Muscle layer of colon (tissue), 2 donors: ENCODE measurements around the gene KRTAP1-3.

ENCODE experiments used
- H3K27ac ChIP-seq: one replicate; pipeline ENCODE4 v1.7.0; 2013; ENCODE audit warnings: low read depth, mild to moderate bottlenecking, low read length, moderate library complexity
- H3K27me3 ChIP-seq, 2 donors: one replicate each; pipeline ENCODE4 v1.7.0; 2013; ENCODE audit warnings: low read length in 2 of 2, mild to moderate bottlenecking in 2 of 2; ENCODE audit not compliant: insufficient read depth in 2 of 2, control insufficient read depth in 1 of 2
- H3K36me3 ChIP-seq: one replicate; pipeline ENCODE4 v1.7.0; 2013; ENCODE audit warnings: mild to moderate bottlenecking, low read length; ENCODE audit not compliant: insufficient read depth
- H3K4me1 ChIP-seq: one replicate; pipeline ENCODE4 v1.7.0; 2013; ENCODE audit warnings: mild to moderate bottlenecking, low read length; ENCODE audit not compliant: insufficient read depth
- H3K4me3 ChIP-seq, 2 donors: one replicate each; pipeline ENCODE4 v1.7.0; 2013; ENCODE audit warnings: low read length in 2 of 2, low read depth in 1 of 2, mild to moderate bottlenecking in 1 of 2, moderate library complexity in 1 of 2
- H3K9ac ChIP-seq: one replicate; pipeline ENCODE4 v1.7.0; 2013; ENCODE audit warnings: low read length
- H3K9me3 ChIP-seq: one replicate; pipeline ENCODE4 v1.7.0; 2013; ENCODE audit warnings: mild to moderate bottlenecking, low read length
- donor health status: abdominal sarcoma.
- donor health status: Adenocarcinoma of cecum.

KRTAP1-3 gene

GRCh38 chr17:41020336-41020735 lies 14.3 kb downstream of the KRTAP1-3 start:
- no peaks in the 10 kb centered on the region for H3K9me3 ChIP-seq
- H3K4me3 ChIP-seq, result no peak overlapping the region
- H3K27me3 ChIP-seq, result no peaks in the 10 kb centered on the region
- H3K9ac ChIP-seq, result no peak overlapping the region
- H3K27ac ChIP-seq, result no peak overlapping the region
- no peaks in the 10 kb centered on the region for H3K4me1 ChIP-seq
- no peaks in the 10 kb centered on the region for H3K36me3 ChIP-seq

GRCh38 chr17:41019415-41019814 lies 15.3 kb downstream of the KRTAP1-3 start:
- Histone ChIP-seq H3K27me3 (peaks cover 0 to 3% of the 10 kb centered on the region in 2 donors), H3K27ac (no peak overlapping the region), H3K36me3 (no peaks in the 10 kb centered on the region), H3K4me3 (no peak overlapping the region), H3K9ac (no peak overlapping the region), H3K4me1 (no peaks in the 10 kb centered on the region), H3K9me3 (no peaks in the 10 kb centered on the region)

GRCh38 chr17:41018541-41018940 lies 16.1 kb downstream of the KRTAP1-3 start:
- no peaks in the 10 kb centered on the region for H3K9me3 ChIP-seq
- H3K27ac ChIP-seq, result no peak overlapping the region
- no peaks in the 10 kb centered on the region for H3K4me1 ChIP-seq
- H3K27me3 ChIP-seq, result peaks cover 0 to 3% of the 10 kb centered on the region in 2 donors
- H3K9ac ChIP-seq, result no peak overlapping the region
- no peaks in the 10 kb centered on the region for H3K36me3 ChIP-seq
- no peak overlapping the region for H3K4me3 ChIP-seq

GRCh38 chr17:41016578-41017215 lies 18.0 kb downstream of the KRTAP1-3 start:
- no peak overlapping the region for H3K27ac ChIP-seq
- no peak overlapping the region for H3K4me3 ChIP-seq
- no peaks in the 10 kb centered on the region for H3K9me3 ChIP-seq
- no peak overlapping the region for H3K9ac ChIP-seq
- H3K36me3 ChIP-seq, result no peaks in the 10 kb centered on the region
- peaks cover 0 to 3% of the 10 kb centered on the region in 2 donors for H3K27me3 ChIP-seq
- no peaks in the 10 kb centered on the region for H3K4me1 ChIP-seq

- H3K9ac ChIP-seq, result no peak overlapping the region
- H3K27ac ChIP-seq, result no peak overlapping the region
- peaks cover 0 to 3% of the 10 kb centered on the region in 2 donors for H3K27me3 ChIP-seq
- H3K4me3 ChIP-seq, result no peak overlapping the region
- no peaks in the 10 kb centered on the region for H3K9me3 ChIP-seq
- H3K4me1 ChIP-seq, result no peaks in the 10 kb centered on the region
- H3K36me3 ChIP-seq, result no peaks in the 10 kb centered on the region
These were observed 19.2 kb downstream of the KRTAP1-3 start for GRCh38 chr17:41015454-41015853.

- no peaks in the 10 kb centered on the region for H3K36me3 ChIP-seq
- H3K27ac ChIP-seq, result no peak overlapping the region
- peaks cover 0 to 3% of the 10 kb centered on the region in 2 donors for H3K27me3 ChIP-seq
- no peaks in the 10 kb centered on the region for H3K4me1 ChIP-seq
- H3K9ac ChIP-seq, result no peak overlapping the region
- H3K9me3 ChIP-seq, result no peaks in the 10 kb centered on the region
- no peak overlapping the region for H3K4me3 ChIP-seq
These were observed 21.1 kb downstream of the KRTAP1-3 start for GRCh38 chr17:41013606-41014005.

- H3K27me3 ChIP-seq, result peaks cover 0 to 3% of the 10 kb centered on the region in 2 donors
- no peaks in the 10 kb centered on the region for H3K4me1 ChIP-seq
- H3K9me3 ChIP-seq, result no peaks in the 10 kb centered on the region
- no peaks in the 10 kb centered on the region for H3K36me3 ChIP-seq
- H3K9ac ChIP-seq, result no peak overlapping the region
- no peak overlapping the region for H3K27ac ChIP-seq
- no peak overlapping the region for H3K4me3 ChIP-seq
These were observed 21.5 kb downstream of the KRTAP1-3 start for GRCh38 chr17:41013181-41013580.

GRCh38 chr17:41012326-41013120 lies 22.2 kb downstream of the KRTAP1-3 start:
- Histone ChIP-seq H3K27me3 (peaks cover 0 to 3% of the 10 kb centered on the region in 2 donors), H3K9me3 (no peaks in the 10 kb centered on the region), H3K9ac (no peak overlapping the region), H3K27ac (no peak overlapping the region), H3K4me3 (no peak overlapping the region), H3K36me3 (no peaks in the 10 kb centered on the region), H3K4me1 (no peaks in the 10 kb centered on the region)

- no peak overlapping the region for H3K4me3 ChIP-seq
- no peak overlapping the region for H3K27ac ChIP-seq
- no peak overlapping the region for H3K9ac ChIP-seq
- peaks cover 0 to 3% of the 10 kb centered on the region in 2 donors for H3K27me3 ChIP-seq
- no peaks in the 10 kb centered on the region for H3K4me1 ChIP-seq
- H3K9me3 ChIP-seq, result no peaks in the 10 kb centered on the region
- no peaks in the 10 kb centered on the region for H3K36me3 ChIP-seq
These were observed 24.2 kb downstream of the KRTAP1-3 start for GRCh38 chr17:41010441-41010840.

- no peaks in the 10 kb centered on the region for H3K9me3 ChIP-seq
- no peak overlapping the region for H3K4me3 ChIP-seq
- no peaks in the 10 kb centered on the region for H3K36me3 ChIP-seq
- H3K27me3 ChIP-seq, result peaks cover 0 to 3% of the 10 kb centered on the region in 2 donors
- no peak overlapping the region for H3K27ac ChIP-seq
- no peak overlapping the region for H3K9ac ChIP-seq
- no peaks in the 10 kb centered on the region for H3K4me1 ChIP-seq
These were observed 24.7 kb downstream of the KRTAP1-3 start for GRCh38 chr17:41009936-41010335.

GRCh38 chr17:41009301-41009760 lies 25.3 kb downstream of the KRTAP1-3 start:
- H3K36me3 ChIP-seq, result no peaks in the 10 kb centered on the region
- H3K4me1 ChIP-seq, result no peaks in the 10 kb centered on the region
- no peak overlapping the region for H3K4me3 ChIP-seq
- H3K27ac ChIP-seq, result no peak overlapping the region
- H3K9ac ChIP-seq, result no peak overlapping the region
- no peaks in the 10 kb centered on the region for H3K27me3 ChIP-seq
- no peaks in the 10 kb centered on the region for H3K9me3 ChIP-seq
